Measurements from ENCODE around the gene TSPEAR. TPM values are rescaled to one million over a fixed set of nuclear protein-coding genes. Genes with fewer than 3 reads are reported as not detected.
"Not testable (repeated sequence)": the region's sequence is repeated elsewhere in the genome, so short reads cannot be mapped to it uniquely, and the experiment has no call there.

Gene TSPEAR
- total RNA-seq, 4 donors from 2014 or later: 0.19 TPM; not detected in 3

DNA sequence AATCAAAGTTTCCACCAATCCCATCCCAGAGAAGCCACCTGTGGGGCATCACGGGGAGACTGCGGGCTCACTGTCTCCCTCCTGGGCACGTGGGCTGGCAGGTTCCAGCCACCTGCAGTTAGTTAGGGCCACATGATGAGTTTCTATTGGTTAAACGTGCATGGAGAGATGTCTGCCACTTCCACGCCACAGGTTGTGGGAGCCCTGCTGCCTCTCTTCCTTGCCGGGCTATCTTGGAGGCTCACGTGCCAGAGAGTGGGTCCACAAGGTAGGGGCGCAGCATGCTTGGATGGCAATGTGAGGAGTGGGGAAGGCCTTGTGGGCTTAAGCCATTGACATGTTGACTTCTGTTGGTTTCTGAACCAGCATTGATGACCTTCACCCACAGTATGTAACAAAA, 107.5 kb downstream of the TSPEAR start:
- TF ChIP-seq, protein P1, sequence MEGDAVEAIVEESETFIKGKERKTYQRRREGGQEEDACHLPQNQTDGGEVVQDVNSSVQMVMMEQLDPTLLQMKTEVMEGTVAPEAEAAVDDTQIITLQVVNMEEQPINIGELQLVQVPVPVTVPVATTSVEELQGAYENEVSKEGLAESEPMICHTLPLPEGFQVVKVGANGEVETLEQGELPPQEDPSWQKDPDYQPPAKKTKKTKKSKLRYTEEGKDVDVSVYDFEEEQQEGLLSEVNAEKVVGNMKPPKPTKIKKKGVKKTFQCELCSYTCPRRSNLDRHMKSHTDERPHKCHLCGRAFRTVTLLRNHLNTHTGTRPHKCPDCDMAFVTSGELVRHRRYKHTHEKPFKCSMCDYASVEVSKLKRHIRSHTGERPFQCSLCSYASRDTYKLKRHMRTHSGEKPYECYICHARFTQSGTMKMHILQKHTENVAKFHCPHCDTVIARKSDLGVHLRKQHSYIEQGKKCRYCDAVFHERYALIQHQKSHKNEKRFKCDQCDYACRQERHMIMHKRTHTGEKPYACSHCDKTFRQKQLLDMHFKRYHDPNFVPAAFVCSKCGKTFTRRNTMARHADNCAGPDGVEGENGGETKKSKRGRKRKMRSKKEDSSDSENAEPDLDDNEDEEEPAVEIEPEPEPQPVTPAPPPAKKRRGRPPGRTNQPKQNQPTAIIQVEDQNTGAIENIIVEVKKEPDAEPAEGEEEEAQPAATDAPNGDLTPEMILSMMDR (IDR thresholded peaks at IDR 0.05): no peak
- DNase-seq (ENCODE audit: low spot score) (no peak), ATAC-seq (ENCODE audit: low FRiP score) (no peak)

DNA sequence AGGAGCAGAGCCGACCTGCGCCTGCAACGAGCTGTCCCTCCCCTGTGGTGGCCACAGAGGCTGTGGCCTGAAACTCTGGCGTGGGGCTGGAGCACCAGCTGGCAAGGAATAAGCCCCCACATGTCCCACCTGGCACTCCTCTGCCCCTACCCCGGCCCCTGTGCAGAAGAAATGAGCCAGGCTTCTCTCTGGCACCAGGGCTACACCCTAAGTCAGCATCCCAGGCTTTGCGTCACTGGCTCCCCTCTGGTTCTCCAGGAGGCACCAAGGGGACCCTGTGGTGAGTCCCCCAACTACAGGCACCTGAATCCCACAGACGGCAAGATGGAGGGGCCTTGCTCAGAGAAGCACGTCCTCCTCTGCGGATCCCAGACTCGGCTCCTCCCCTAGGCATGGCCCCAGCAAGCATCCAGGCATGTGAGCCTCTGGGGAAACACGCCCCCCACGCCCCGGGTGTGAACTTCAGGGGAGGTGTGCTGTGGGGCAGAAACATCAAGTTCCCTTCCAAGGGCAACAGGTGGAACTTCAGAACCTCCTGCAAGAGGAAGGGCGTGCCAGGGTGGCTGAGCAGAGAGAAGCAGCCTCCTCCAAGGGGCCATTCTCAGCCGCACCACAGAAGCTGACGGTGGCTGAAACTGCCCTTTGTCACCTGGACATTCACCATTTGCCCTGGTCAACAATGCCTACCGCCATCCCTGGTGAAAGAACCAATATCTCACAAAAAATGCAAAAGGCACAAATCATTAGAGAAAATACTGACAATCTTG, 108.1 kb downstream of the TSPEAR start:
- DNase-seq (ENCODE audit: low spot score) (no peak), ATAC-seq (ENCODE audit: low FRiP score) (no peak)
- TF ChIP-seq, protein P1 (IDR thresholded peaks at IDR 0.05): no peak

DNA sequence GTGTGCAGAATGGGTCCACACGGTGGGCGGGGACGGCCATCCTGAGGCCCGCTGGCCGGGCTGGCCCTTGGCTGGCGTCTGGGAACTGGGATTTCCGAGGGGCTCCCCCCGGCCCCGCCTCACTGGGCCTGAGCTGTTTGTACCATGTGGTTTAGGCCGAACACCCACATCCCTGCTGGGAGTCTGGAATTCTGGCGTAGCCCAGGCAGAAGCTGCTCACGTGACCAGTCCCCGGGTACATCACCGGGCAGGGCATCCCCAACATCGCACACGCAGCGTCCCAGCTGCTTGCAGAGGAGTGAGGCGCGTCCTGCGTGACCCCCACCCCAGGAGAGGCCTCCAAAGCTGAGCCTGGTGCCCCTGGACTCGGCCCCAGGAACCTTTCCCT, 108.9 kb downstream of the TSPEAR start:
- TF ChIP-seq, protein P1 (IDR thresholded peaks at IDR 0.05): no peak
- ATAC-seq (ENCODE audit: low FRiP score) (no peak), DNase-seq (ENCODE audit: low spot score) (no peak)

DNA sequence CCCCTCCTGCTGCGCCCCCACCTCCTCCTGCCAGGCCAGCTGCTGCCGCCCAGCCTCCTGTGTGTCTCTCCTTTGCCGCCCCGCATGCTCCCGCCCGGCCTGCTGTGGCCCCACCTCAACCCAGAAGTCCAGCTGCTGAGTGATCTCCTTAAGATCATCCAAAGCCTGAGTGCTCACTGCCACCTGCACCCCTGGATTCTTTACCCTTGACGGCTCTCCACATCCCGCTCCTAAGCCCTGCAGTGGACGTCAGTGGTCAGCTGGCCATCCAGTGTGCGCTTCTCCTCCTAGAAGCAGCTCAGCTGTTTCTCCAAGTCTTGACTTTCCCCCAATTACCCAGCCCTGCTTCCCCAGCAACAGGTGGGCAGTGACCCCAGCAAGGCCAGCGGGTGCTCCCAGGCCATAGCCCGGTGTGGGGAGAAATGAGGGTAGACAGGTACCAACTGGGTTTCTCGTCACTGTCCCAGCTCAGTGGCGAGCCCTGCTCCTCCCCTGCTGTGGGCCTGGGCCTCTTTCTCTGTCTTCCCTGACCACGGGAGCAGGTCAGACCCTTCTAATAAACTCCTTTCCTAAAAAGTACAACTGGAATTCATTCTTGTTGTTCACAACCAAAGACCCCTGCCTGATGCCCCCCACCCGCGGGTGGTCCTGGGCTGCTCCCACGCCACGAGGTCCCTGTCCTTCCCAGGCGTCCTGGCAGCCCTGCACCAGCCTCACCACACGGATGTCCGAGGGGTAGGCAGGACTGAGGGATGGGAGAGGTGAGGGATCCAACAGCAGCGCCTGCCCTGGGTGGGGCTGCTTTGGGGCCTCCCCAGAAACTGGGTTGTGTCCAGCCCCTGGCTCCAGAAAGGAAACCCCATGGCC, 109.5 kb downstream of the TSPEAR start:
- DNase-seq (ENCODE audit: low spot score): no peak
- no peak for ATAC-seq (ENCODE audit: low FRiP score)
- TF ChIP-seq, protein P1 (IDR thresholded peaks at IDR 0.05): no peak

DNA sequence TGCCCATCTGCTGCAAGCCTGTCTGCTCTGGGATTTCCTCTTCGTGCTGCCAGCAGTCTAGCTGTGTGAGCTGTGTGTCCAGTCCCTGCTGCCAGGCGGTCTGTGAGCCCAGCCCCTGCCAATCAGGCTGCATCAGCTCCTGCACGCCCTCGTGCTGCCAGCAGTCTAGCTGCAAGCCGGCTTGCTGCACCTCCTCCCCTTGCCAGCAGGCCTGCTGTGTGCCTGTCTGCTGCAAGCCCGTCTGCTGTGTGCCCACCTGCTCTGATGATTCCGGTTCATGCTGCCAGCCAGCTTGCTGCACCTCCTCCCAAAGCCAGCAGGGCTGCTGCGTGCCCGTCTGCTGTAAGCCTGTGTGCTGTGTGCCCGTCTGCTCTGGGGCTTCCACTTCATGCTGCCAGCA, 110.3 kb downstream of the TSPEAR start:
- ATAC-seq (ENCODE audit: low FRiP score): not testable (repeated sequence)

DNA sequence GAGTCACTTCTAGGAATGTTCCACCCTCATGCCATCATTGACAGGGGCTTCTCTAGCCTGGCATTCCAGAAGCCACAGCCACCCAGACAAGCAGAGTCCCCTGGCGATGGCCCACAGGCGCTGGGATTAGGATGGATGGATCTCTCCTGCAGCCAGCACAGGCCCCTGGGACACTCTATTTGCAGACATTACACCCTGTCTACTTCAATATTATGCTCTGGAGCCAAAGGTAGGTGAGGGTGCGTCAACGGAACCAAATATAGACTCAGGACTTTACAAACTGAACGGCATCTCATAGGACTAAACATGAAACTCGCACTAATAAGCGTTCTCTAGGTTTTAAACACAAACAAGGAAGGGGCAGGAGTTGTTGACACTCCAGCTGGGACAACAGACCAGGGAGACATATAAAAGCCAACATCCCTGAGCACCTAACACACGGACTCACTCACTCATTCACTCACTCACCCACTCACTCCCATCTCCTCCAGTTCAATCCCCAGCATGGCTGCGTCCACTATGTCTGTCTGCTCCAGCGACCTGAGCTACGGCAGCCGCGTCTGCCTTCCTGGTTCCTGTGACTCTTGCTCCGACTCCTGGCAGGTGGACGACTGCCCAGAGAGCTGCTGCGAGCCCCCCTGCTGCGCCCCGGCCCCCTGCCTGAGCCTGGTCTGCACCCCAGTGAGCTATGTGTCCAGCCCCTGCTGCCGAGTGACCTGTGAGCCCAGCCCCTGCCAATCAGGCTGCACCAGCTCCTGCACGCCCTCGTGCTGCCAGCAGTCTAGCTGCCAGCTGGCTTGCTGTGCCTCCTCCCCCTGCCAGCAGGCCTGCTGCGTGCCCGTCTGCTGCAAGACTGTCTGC, 111.0 kb downstream of the TSPEAR start, which contains the start of gene KRTAP10-7:
Gene KRTAP10-7 (plus strand): TSS at position 480 of the 861 bp plus-strand sequence. CDS start 25 bp downstream, at position 505.
- ATAC-seq (ENCODE audit: low FRiP score); DNase-seq (ENCODE audit: low spot score): not testable (repeated sequence)

More for the DNA sequence above, 110.3 kb downstream of the TSPEAR start:
- not testable (repeated sequence) for DNase-seq (ENCODE audit: low spot score)

DNA sequence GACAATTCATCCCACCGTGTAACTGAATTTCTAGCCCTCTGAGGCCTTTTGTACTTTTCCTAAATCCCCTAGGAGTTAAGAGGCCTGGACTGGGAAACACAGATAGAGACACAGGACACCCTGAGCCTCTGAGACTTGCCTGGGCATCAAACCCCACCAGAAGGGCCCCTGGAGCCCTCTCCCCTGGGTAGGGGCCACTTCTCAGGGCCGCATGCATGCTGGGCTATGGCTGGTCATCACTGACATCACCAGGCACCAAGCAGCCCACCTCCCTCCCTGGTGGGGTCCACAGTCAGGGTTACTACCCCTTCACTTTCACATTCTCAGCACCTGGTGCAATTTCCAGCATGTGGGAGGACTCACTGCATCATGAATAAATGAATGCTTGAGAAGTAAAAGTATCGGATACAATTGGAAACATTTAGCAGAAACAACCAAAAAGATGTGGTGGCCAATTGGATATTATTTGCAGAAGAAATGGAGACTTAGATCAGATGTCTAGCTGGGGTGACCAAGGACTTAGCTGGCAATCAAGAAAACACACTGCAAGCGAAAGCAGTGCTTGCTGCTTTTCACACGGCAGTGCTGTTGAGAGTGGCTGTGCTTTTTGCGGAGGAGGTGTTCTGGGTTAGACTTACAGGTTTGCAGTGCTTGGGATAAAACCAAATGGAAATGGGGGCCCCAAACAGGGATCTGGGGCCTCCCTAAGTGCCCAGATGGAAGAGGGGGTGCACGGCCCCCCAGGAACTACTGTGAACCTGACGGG, 111.9 kb downstream of the TSPEAR start:
- ATAC-seq (ENCODE audit: low FRiP score) (no peak), DNase-seq (ENCODE audit: low spot score) (no peak)
- TF ChIP-seq, protein P1 (IDR thresholded peaks at IDR 0.05): no peak
